Stimulated activated CD4-positive, alpha-beta T cell treated with anti-CD3 and anti-CD28 coated beads, Interleukin-4, amount 100 ng/mL, for 48 hours (primary cell): ENCODE data around the gene CDCA3.
"Not testable (repeated sequence)": the region's sequence is repeated elsewhere in the genome, so short reads cannot be mapped to it uniquely, and the experiment has no call there.

Experiments used
- DNase-seq, 2 donors: peaks; one replicate each; pipeline ENCODE4 v3.0.0-alpha.2; 2020; ENCODE audit warnings: low read depth in 2 of 2

CDCA3 gene

GRCh38 chr12:6851153-6851920 is at the start of gene CDCA3:
Gene CDCA3 (minus strand): TSS chr12:6851286. CDS start chr12:6850952, 334 bp downstream.
- peak; percentile 94 to 96 for DNase-seq

DNA sequence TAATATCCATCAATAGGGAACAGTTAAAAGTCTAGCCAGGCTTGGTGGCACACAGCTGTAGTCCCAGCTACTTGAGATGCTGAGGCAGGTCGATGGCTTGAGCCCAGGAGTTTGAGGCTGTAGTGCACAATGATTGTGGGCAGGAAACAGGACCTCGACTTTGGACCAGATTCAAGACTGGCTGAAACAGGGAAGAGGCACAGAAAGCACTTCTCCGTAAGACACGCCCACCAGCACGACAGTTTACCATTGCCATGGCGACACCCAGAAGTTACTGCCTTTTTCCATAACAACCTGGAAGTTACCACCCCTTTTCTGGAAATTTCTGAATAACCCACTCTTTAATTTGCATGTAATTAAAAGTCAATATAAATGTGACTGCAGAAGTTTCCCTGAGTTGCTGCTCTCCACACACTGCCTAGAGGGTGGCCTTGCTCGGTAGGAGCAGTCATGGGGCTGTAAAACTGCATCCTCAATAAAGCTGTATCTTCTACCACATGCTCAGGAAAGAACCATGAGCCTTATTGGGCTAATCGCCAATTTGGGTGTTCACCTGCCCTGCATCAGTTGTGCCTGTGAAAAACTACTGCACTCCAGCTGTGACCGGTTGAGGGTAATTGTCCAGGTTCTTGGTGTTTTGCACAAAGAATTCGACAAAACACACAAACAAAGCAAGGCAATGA is 48.9 kb upstream of the CDCA3 start:
- DNase-seq = no peak

DNA sequence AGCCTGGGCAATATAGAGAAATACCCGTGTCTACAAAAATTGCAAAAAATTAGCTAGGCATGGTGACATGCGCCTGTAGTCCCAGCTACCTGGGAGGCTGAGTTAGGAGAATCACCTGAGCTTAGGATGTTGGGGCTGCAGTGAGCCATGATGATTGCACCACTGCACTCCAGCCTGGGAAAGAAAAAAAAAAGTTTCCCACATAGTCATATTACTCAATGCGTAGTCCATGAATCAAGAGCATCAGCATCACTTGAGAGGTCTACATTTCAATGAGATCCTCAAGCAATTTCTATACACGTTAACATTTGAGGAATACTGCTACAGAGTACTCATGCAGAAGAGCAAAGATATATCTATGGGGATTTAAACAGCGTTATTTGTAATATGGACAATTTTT is 48.3 kb upstream of the CDCA3 start:
- no peak for DNase-seq

- DNase-seq = no peak
These were observed 45.9 kb upstream of the CDCA3 start for GRCh38 chr12:6896846-6897435.

GRCh38 chr12:6894321-6894720 is 43.2 kb upstream of the CDCA3 start:
- DNase-seq = no peak

DNA sequence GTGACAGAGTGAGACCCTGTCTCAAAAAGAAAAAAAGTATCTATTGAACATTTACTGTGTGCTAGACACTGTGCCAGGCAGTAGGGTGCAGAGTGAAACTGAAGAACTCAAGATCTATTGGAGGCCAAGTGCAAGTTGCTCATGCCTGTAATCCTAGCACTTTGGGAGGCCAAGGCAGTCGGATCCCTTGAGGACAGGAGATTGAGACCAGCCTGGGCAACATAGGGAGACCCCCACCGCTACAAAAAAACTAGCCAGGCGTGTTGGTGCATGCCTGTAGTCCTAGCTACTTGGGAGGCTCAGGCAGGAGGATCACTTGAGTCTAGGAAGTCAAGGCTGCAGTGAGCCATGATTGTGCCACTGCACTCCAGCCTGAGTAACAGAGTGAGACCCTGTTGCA is 41.6 kb upstream of the CDCA3 start:
- not testable (repeated sequence) for DNase-seq

GRCh38 chr12:6891646-6892001 is 40.5 kb upstream of the CDCA3 start:
- no peak for DNase-seq

DNA sequence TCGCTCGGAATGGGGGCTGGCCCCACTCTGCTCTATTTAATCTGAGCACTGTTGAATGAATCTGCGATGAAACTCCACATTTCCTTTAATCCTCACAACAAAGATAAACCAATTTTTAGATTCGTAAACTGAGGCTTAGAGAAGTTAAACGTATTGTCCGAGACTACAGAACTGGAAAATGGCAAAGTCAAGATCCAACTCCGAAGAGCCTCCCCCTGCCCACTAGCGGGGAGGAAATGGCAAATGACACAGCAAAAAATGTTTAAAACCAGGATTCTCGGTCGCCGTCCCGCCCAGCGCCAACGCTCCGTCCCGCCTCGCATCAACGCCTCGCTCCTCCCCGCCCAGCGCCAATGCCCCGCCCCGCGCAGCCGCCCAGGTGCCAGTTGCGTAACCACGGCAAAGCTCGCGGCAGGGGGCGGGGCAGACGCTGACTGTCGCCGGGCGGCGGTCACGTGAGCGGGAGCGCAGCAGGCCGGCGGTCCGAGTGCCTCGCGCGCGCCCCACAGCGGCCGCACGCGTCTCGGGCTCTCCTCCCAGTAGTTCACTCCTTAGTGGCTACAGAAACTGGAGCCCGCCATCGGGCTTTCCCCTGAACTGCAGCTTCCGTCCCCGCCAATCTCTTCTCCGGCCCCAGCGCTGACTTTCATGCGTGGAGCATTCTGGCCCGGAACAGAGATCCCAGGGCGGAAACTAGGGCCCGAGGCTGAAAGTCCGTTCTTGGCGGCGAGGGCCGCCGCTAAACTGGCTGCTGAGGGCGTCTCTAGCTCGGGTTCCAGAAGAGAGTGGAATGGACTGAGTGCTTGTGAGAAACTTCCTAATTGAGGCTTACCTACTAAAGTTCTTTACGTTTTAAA is 39.9 kb upstream of the CDCA3 start:
- peak; percentile 99 to 100 for DNase-seq

DNA sequence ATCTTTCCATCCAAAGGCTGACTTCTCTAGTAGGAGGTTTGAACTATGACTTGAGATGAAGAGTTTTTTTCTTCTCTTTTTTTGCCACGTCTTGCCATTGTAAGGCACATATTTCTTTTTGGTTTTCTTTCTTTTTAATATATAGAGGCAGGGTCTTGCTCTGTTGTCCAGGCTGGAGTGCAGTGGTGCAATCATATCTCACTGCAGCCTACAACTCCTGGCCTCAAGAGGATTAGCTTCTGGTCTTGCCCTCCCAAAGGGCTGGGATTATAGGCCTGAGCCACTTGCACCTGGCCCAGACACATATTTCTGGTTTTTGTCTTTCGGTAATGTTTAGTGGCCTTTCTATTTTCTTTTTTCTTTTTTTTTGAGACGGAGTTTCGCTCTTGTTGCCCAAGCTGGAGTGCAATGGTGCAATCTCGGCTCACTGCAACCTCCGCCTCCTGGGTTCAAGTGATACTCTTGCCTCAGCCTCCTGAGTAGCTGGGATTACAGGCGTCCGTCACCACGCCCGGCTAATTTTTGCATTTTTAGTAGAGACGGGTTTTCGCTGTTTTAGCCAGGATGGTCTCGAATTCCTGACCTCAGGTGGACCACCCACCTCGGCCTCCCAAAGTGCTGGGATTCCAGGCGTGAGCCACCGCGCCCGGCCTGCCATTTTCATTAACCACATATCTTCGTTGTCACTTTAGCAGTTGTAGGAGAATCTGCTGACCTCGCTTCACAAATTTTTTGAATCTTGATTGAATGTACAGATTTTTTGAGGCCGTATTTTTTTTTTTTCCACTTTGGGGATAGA is 38.9 kb upstream of the CDCA3 start:
- DNase-seq = not testable (repeated sequence)

DNA sequence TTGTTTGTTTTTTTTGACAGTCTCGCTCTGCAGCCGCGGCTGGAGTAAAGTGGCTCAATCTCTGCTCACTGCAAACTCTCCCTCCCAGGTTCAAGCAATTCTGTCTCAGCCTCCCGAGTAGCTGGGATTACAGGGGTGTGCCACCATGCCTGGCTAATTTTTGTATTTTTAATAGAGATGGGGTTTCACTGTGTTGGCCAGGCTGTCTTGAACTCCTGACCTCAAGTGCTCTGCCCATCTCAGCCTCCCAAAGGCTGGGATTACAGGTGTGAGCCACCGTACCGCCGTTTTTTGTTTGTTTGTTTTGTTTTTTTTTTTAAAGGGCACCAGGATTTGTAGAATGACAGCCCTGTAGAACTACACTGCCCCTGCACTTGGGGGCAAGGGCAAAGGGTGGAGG is 37.7 kb upstream of the CDCA3 start:
- not testable (repeated sequence) for DNase-seq

- no peak for DNase-seq
These were observed 37.3 kb upstream of the CDCA3 start for GRCh38 chr12:6888360-6888759.

DNA sequence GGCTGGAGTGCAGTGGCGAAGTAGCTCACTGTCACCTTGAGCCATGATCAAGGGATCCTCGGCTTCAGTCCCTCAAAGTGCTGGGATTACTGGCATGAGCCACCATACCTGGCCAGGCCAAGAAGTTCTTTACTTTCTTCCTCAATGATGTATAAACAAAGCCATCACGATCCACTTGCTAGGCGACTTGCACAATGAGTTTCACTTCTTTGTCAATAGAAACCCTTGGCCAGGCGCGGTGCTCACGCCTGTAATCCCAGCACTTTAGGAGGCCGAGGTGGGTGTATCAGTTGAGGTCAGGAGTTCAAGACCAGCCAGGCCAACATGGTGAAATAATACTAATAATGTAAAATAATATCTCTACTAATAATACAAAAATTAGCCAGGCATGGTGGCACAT is 36.4 kb upstream of the CDCA3 start:
- no peak for DNase-seq

DNA sequence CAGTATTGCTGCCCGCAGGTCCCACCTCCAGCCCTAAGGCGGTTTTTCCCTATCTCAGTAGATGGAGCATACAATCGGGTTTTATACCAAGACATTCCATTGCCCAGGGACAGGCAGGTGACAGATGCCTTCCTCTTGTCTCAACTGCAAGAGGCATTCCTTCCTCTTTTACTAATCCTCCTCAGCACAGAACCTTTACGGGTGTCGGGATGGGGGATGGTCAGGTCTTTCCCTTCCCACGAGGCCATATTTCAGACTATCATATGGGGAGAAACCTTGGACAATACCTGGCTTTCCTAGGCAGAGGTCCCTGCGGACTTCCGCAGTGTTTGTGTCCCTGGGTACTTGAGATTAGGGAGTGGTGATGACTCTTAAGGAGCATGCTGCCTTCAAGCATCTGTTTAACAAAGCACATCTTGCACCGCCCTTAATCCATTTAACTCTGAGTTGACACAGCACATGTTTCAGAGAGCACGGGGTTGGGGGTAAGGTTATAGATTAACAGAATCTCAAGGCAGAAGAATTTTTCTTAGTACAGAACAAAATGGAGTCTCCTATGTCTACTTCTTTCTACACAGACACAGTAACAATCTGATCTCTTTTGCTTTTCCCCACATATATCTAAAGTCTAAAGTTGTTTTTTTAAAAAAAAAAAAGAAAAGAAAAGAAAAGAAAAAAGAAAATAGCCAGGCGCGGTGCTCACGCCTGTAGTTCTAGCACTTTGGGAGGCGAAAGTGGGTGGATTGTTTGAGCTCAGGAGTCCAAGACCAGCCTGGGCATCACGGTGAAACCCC is 35.3 kb upstream of the CDCA3 start:
- DNase-seq = not testable (repeated sequence)

DNA sequence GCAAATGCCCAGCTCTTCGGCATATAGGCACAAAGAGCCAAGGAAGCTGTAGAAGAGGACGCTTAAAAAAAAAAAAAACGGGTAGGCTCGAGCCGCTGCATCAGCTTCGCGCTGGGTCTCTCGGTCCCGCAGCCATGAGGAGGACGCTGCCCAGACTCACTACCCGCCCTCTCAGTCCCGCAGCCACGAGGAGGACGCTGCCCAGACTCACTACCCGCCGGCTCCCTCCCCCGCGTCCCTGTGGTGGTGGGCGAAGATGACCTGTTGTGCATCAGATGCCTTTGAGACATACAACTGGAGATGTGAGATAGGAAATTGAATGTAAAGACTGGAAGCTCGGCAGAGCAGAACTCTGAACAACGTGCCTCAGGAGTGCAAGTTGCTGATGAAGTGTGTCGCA is 33.5 kb upstream of the CDCA3 start:
- no peak for DNase-seq

GRCh38 chr12:6883683-6884082 is 32.6 kb upstream of the CDCA3 start:
- no peak for DNase-seq

GRCh38 chr12:6883252-6883651 is 32.2 kb upstream of the CDCA3 start:
- DNase-seq = no peak

DNA sequence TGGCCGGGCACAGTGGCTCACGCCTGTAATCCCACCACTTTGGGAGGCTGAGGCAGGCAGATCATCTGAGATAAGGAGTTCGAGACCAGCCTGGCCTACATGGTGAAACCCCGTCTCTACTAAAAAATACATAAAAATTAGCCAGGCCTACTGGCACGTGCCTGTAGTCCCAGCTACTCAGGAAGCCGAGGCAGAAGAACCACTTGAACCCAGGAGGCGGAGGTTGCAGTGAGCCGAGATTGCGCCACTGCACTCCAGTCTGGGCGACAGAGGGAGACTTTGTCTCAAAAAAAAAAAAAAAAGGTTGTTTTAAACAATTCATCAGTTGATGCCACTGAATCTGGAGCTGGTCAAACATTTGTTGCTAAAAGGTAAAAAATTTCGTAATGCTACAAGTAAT is 28.7 kb upstream of the CDCA3 start:
- DNase-seq = not testable (repeated sequence)

DNA sequence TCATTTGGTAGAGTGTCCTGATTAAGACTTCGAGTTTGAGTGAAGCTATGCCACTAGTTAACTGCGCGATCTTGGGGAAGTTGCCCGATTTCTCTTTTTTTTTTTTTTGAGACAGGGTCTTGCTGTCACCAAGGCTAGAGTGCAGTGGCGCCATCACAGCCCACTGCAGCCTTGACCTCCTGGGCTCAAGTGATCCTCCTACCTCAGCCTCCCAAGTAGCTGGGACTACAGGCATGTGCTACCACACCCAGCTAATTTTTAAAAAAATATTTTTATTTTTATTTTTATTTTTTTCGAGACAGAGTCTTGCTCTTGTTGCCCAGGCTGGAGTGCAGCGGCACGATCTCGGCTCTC is 22.9 kb upstream of the CDCA3 start:
- not testable (repeated sequence) for DNase-seq

- peak; percentile 99 for DNase-seq
These were observed 22.3 kb upstream of the CDCA3 start, which contains the start of gene SPSB2 for GRCh38 chr12:6873094-6874014. Gene SPSB2 (minus strand): TSS chr12:6873303. CDS start chr12:6872901, 402 bp downstream.
